HK-2 (cell line): ENCODE results near the gene MEST.
"Not testable (repeated sequence)": the region's sequence is repeated elsewhere in the genome, so short reads cannot be mapped to it uniquely, and the experiment has no call there.

Experiments used
- DNase-seq: peaks from one replicate; pipeline ENCODE4 v3.0.0-alpha.2; 2018; ENCODE audit not compliant: unreplicated experiment

MEST gene

GRCh38 chr7:130491841-130492522 is at the start of gene MEST:
Gene MEST, plus strand, starts transcription at chr7:130492085. Its CDS starts 229 bp downstream, at chr7:130492314.
- no peak for DNase-seq

- no peak for DNase-seq
These were observed 49.3 kb upstream of the MEST start for GRCh38 chr7:130442601-130443000.

DNA sequence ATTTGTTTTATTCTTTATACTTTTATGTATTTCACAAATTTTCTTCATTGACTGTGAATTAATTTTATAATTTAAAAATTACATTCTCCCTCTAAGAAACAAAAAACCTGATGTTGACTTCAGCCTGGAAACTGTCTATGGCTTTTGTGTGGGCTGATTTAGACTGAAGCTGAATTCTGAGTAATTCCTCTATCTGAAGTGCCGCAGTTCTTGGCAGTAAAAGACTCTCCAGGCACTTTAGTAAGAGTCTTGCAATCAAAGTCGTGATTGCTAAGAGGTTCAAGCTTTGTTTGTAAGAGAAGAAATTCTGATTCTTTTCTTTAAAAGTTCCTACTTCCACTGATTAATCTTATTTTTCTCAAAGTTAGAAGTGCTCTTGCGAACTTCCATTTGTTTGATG is 47.7 kb upstream of the MEST start:
- DNase-seq = no peak

GRCh38 chr7:130444751-130445407 is 47.0 kb upstream of the MEST start:
- no peak for DNase-seq

GRCh38 chr7:130446259-130446658 is 45.6 kb upstream of the MEST start:
- DNase-seq = no peak

DNA sequence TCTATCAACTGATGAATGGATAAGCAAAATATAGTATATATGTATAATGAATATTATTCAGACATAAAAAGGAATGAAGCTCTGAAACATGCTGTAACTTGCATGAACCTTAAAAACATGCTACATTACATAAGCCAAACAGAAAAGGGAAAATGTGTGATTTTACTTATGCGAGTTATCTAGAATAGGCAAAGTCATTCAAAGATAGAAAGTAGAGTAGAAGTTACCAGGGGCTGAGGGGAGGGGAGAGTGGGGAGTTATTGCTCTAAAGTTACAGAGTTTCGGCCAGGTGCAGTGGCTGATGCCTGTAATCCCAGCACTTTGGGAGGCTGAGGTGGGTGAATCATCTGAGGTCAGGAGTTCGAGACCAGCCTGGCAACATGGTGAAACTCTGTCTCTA is 40.5 kb upstream of the MEST start:
- DNase-seq = not testable (repeated sequence)

- no peak for DNase-seq
These were observed 38.9 kb upstream of the MEST start for GRCh38 chr7:130452951-130453350.

DNA sequence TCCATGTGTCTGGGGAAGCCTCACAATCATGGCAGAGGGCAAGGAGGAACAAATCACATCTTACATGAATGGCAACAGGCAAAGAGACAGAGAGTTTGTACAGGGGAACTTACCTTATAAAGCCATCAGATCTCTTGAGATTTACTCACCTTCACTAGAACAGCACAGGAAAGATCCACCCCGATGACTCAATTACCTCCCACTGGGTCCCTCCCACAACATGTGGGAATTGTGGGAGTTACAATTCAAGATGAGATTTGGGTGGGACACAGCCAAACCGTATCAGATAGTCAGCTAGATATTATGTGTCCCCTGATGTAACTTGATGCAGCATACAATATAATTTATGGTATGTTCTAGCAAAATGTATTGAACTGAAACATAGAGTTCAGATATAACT is 36.9 kb upstream of the MEST start:
- no peak for DNase-seq

GRCh38 chr7:130458257-130458656 is 33.6 kb upstream of the MEST start:
- DNase-seq = no peak

- DNase-seq = no peak
These were observed 30.6 kb upstream of the MEST start for GRCh38 chr7:130461272-130461671.

- DNase-seq = no peak
These were observed 28.1 kb upstream of the MEST start for GRCh38 chr7:130463553-130464434.

DNA sequence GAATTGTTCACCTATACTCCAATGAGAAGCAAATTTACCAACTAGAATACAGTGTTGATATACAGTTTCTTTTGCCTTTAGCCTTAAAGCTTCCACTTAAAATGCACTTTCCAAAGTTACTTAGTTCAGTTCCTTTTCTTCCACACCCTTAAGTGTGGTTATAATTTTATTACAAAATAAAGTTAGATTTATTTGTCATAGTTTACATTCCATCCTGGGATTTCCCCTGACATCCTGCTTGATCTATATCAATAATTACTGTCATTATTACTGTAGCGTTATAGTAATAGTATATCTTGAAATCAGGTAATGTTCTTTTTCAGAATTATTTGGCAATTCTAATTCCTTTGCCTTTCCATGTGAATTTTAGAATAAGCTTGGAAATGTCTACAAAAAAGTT is 23.3 kb upstream of the MEST start:
- no peak for DNase-seq

DNA sequence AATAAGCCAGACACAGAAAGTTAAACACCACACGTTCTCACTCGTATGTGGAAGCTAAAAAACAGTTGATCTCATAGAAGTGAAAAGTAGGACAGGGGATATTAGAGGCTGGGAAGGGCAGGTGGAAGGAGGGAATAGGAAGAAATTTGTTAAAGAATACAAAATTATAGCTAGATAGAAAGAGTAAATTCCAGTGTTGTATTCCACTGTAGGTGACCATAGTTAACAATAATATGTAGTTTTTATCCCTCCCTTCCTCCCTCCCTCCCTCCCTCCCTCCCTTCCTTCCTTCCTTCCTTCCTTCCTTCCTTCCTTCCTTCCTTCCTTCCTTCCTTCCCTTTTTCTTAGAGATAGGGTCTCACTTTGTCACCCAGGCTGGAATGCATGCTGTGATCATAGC is 19.9 kb upstream of the MEST start:
- DNase-seq = no peak

- no peak for DNase-seq
These were observed 18.6 kb upstream of the MEST start for GRCh38 chr7:130473289-130473688.

DNA sequence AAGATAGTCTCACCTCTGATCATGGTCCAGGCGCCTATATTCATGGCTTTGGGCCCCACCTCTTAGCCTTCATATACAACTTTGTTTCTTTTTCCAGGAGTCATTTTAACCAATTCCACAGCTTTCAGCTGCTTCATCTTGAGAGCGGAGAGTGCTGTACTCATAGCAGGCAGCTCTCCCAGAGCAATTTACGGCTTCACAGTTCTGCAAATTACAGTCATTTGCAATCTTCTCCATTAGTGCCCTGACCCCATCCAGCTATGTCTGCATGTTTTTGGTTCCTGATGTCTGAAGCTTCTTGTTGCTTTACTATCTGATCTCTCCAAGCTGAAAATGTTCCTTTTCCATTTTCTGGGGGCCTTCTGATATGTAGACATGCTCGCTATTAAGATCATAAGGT is 18.0 kb upstream of the MEST start:
- DNase-seq = no peak

- no peak for DNase-seq
These were observed 16.1 kb upstream of the MEST start for GRCh38 chr7:130475776-130476175.

DNA sequence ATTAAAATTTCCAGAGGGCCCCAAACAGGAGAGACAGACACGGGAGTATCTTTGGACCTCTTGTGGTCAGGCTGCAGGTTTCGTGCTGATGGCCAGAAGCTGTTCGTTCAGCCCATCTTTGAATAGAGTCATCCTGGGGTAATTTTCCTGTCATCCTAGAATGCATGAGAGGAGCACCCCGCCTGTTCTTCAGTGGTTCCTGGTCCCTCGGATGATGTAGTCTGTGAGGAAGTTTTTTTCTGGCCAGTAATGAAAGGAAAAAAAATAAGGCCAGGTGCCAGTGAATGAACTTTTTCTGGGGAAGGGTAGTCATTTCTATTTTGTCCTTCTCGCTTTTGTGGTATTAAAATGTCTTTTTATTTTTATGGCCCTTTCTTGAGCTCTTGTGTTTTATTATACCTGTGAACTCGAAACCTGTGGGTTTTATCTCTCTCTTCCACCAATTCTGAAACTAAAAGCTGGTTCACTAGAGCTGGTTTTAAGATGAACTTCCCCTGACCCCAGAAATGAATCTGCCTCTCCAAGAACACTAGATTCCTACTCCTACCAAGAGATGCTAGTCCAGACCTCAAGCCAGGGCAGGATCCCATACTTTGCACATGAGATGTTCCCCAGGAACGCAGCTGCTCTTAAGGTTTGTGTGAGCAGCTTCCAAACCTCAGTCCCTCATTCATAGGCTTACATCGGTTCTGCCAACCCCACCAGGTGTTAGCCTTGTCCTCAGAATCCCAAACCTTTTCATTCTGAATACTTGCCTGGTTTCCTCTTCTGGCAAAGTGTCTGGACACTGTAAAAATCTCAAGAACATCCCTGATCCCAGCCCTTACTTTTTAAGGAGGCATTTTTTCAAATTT is 15.4 kb upstream of the MEST start:
- no peak for DNase-seq

DNA sequence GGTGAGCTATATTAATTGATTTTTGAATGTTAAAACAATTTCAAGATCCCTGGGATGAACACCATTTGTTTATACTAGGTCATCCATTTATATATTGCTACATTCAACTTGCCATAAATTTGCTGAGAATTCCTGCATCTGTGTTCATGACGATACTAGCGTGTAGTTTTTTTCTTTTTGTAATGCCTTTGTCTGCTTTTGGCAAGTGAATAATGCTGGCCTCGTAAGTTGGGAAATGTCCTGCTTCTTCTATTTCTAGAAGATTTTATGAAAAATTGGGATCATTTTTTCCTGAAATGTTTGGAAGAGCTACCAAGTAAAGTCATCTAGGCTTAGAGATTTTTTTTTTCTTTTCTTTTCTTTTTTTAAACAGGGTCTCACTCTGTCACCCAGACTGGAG is 12.9 kb upstream of the MEST start:
- DNase-seq = no peak

DNA sequence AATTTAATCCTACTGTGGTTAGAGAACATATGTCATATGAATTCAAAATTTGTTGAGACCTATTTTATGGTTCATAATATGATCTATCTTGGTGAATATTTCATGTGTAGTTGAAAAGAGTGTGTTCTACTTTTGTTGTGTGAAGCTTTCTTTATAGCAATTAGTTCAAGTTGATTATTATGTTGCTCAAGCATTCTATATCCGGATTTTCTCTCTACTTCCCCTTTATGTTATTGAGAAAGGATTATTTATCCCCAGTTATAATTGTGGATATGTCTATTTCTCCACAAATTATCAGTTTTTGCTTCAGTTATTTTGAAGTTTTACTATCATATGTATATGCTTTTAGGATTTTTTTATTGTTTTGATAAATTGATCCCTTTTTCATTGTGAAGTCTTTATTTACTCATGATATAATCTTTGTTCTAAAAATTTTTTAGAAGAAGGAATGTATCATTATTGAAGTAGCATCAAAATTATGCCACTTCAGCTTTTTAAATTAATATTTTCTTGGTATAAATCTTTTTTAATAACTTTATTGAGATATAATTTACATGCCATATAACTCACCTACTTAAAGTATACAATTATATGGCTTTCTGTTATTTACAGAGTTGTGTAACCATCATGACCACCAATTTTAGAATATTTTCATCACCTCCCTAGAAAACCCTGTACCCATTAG is 12.0 kb upstream of the MEST start:
- DNase-seq = no peak

DNA sequence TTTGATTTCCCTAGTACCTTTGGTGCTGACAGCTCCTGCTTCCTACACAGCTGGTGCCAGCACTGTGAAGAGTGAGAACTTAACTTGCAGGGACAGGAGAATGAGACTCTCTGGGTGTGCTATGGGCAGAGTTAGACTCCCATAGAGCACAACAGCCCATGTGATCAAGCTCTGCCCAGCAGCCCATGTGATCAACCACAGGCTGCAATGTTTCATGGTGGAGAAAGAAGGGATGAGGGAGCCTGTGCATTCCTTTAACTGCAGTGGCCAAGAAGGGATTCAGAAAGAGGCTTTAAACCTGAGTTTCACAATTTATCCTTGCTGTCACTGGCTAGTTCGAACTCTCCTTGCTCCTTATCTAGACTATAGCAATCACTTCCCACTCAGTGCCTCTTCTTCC is 10.0 kb upstream of the MEST start:
- no peak for DNase-seq

- no peak for DNase-seq
These were observed 8.9 kb upstream of the MEST start for GRCh38 chr7:130483031-130483430.
